ENCODE measurements around the gene VSIR.

VSIR gene

GRCh38 chr10:71817831-71818655 is 44.7 kb upstream of the VSIR start:
- in situ Hi-C loops (cut with HindIII; ENCODE audit: low sequenced_read_pairs), result no loop called here
- H3K4me3 ChIP-seq (ENCODE audit: low read depth, low read length), result no peak overlapping the region
- no peak for TF ChIP-seq CTCF (IDR thresholded peaks at IDR 0.05; ENCODE audit: low read depth, low read length, missing control alignments)
- DNase-seq (ENCODE audit: low read depth), result no peak

DNA sequence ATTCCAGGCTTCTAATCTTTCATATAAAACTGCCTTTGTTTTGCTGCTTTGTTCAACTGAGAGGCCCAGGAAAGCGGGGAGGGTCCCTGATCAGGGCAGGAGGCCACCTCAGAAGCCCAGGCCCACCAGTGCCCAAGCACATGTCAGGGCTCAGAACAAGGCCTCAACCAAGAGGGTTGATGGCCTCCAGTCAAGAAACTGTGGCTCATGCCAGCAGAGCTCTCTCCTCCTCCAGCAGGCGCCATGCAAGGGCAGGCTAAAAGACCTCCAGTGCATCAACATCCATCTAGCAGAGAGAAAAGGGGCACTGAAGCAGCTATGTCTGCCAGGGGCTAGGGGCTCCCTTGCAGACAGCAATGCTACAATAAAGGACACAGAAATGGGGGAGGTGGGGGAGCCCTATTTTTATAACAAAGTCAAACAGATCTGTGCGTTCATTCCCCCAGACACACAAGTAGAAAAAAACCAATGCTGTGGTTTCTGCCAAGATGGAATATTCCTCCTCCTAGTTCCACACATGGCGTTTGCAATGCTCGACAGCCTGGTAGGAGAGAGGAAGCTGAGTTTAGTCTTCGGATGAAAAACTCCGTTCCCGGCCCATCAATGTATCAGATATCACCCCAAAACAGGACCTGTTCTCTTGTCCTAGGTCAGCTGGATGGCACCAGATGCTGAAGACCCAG is 43.8 kb upstream of the VSIR start:
- TF ChIP-seq CTCF (IDR thresholded peaks at IDR 0.05; ENCODE audit: low read depth, low read length, missing control alignments), result no peak
- in situ Hi-C loops (cut with HindIII; ENCODE audit: low sequenced_read_pairs), result no loop called here
- DNase-seq (ENCODE audit: low read depth), result no peak
- H3K4me3 ChIP-seq (ENCODE audit: low read depth, low read length), result no peak overlapping the region

DNA sequence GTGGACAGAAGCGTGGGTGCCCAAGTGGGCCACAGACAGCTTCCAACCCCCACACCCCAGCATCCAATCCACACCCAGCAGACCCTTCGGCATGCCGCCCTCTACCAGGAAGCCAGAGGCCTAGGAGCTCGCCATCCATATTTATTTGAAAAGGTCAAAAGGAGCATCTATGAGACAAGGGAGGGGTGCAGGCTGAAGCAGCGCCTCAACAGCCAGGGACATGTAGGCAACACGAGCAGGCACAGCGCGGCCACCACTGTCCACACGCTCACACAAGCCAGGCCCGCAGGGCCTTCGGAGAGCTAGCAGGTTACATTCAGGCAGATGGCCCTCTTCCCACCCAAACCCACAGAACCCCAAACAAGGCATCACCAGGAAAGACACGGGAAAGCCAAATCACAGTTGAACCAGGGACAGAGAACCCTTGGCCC is 43.1 kb upstream of the VSIR start:
- H3K4me3 ChIP-seq (ENCODE audit: low read depth, low read length), result no peak overlapping the region
- in situ Hi-C loops (cut with HindIII; ENCODE audit: low sequenced_read_pairs), result no loop called here
- no peak for DNase-seq (ENCODE audit: low read depth)
- TF ChIP-seq CTCF (IDR thresholded peaks at IDR 0.05; ENCODE audit: low read depth, low read length, missing control alignments), result no peak

DNA sequence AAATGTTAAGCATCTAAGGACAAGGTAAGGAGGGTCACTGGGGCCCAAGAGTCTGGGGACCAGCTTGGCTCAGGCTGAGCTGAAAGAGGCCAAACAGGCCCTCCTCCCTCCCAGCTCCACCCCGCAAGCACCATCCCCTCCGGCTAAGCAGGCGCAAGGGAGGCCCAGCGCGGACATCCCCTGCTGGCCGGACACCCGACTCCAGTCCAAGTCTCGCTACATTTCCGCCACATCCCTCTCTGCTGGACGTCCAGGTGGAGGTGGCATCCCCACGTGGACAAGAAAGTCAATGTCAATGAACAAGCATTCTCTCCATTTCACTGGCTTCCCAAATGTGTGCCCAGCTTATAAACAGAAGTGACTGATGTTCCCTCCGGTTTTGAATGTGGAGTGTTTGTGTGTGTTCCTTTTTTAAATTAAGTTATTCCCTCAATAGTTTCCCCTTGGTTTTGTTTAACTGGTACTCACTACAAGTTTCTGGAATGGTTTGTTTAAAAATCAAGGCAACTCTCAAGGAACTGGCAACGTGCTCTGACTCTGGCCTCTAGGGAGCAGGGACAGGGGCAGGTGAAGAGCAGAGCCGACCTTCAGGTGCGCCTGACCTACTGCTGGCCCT is 42.3 kb upstream of the VSIR start:
- no peak overlapping the region for H3K4me3 ChIP-seq (ENCODE audit: low read depth, low read length)
- no peak for DNase-seq (ENCODE audit: low read depth)
- TF ChIP-seq CTCF (IDR thresholded peaks at IDR 0.05; ENCODE audit: low read depth, low read length, missing control alignments), result no peak
- in situ Hi-C loops (cut with HindIII; ENCODE audit: low sequenced_read_pairs), result no loop called here

GRCh38 chr10:71814922-71815411 is 41.6 kb upstream of the VSIR start:
- DNase-seq (ENCODE audit: low read depth), result no peak
- TF ChIP-seq CTCF (IDR thresholded peaks at IDR 0.05; ENCODE audit: low read depth, low read length, missing control alignments), result peak; percentile 2
- H3K4me3 ChIP-seq (ENCODE audit: low read depth, low read length), result no peak overlapping the region
- in situ Hi-C loops (cut with HindIII; ENCODE audit: low sequenced_read_pairs), result no loop called here

DNA sequence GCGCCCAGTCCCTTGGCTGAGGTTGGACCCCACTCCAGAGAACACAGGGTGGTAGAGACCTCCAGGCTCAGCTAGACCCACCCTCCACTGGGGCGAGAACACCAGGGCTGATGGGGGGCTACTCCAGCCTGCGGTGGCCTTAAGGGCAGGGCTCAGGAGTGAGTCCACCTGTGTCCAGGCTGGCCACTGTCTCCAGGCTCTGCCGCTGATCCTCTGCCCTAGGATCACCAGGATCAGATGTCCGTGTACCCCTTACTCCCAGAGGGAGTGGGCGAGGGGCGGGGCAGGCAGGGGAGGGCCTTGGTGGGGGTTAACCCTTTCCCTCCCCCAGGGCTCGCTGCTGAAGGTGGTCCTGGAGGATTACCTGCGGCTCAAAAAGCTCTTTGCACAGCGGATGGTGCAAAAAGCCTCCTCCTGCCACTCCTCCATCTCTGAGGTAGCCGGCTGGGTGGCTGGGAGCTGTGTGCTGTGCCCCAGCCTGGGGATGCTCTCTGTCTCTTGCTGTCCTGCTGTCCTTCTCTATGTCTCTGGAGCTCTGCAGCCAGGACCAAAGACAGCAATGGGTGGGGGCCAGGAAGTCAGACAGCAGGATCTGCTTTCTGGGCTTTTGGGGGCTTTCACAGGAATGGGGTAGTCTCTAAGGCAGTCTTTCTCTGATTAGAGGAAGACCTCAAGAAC is 39.7 kb upstream of the VSIR start:
- TF ChIP-seq CTCF (IDR thresholded peaks at IDR 0.05; ENCODE audit: low read depth, low read length, missing control alignments), result no peak
- no peak overlapping the region for H3K4me3 ChIP-seq (ENCODE audit: low read depth, low read length)
- in situ Hi-C loops (cut with HindIII; ENCODE audit: low sequenced_read_pairs), result no loop called here
- DNase-seq (ENCODE audit: low read depth), result no peak
